Thyroid gland (tissue), 4 donors: ENCODE results near the gene CCDC68.

Experiments used
- POLR2A ChIP-seq, 2 donors: fragments of 450-650 bp; IDR thresholded peaks; one replicate each; pipeline ENCODE4 v1.6.1; 2017; ENCODE audit warnings: antibody characterized with exemption in 2 of 2, mild to moderate bottlenecking in 2 of 2, moderate library complexity in 1 of 2
- TF ChIP-seq, protein P1 (sequence below), 6 experiments: fragments of 200-600 bp in 3 of 6; fragments of 450-650 bp in 3 of 6; sonication (generic) in 3 of 6; IDR thresholded peaks; one replicate each; pipeline ENCODE4 v1.5.1; 2016 to 2019; ENCODE audit warnings: antibody characterized with exemption in 6 of 6, mild to moderate bottlenecking in 2 of 6, inconsistent platforms in 1 of 6, moderate library complexity in 1 of 6

DNA sequence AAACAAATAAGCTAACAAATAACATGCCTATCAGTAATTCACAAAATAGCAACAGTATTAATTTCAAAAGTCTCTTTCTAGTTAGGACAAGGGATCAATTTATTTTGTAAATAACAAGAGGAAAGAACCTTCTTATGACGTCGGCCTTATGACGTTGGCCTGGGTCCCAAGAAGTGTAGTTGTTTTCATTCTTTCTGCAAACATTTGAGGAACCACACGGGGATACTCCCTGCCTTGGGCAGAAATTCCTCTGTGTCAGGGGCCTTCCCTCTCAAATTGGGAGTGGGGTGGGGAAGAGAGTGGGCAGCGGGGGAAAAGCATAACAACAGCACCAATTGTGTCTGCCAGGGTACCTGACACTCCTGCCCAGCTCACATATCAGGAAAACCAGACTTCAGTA, 1.3 kb downstream of the CCDC68 start:
- TF ChIP-seq POLR2A (IDR thresholded peaks at IDR 0.05), result no peak
- TF ChIP-seq, protein P1, sequence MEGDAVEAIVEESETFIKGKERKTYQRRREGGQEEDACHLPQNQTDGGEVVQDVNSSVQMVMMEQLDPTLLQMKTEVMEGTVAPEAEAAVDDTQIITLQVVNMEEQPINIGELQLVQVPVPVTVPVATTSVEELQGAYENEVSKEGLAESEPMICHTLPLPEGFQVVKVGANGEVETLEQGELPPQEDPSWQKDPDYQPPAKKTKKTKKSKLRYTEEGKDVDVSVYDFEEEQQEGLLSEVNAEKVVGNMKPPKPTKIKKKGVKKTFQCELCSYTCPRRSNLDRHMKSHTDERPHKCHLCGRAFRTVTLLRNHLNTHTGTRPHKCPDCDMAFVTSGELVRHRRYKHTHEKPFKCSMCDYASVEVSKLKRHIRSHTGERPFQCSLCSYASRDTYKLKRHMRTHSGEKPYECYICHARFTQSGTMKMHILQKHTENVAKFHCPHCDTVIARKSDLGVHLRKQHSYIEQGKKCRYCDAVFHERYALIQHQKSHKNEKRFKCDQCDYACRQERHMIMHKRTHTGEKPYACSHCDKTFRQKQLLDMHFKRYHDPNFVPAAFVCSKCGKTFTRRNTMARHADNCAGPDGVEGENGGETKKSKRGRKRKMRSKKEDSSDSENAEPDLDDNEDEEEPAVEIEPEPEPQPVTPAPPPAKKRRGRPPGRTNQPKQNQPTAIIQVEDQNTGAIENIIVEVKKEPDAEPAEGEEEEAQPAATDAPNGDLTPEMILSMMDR (IDR thresholded peaks at IDR 0.05), result no peak
